ENCODE measurements around the gene HLA-A. TPM values are rescaled to one million over a fixed set of nuclear protein-coding genes. Genes with fewer than 3 reads are reported as not detected.

HLA-A gene
- total RNA-seq (2022; extraction: Qiagen RNA extraction; ENCODE audit: low read depth), result 125 to 148 TPM (median 139 TPM) in 5 replicates

DNA sequence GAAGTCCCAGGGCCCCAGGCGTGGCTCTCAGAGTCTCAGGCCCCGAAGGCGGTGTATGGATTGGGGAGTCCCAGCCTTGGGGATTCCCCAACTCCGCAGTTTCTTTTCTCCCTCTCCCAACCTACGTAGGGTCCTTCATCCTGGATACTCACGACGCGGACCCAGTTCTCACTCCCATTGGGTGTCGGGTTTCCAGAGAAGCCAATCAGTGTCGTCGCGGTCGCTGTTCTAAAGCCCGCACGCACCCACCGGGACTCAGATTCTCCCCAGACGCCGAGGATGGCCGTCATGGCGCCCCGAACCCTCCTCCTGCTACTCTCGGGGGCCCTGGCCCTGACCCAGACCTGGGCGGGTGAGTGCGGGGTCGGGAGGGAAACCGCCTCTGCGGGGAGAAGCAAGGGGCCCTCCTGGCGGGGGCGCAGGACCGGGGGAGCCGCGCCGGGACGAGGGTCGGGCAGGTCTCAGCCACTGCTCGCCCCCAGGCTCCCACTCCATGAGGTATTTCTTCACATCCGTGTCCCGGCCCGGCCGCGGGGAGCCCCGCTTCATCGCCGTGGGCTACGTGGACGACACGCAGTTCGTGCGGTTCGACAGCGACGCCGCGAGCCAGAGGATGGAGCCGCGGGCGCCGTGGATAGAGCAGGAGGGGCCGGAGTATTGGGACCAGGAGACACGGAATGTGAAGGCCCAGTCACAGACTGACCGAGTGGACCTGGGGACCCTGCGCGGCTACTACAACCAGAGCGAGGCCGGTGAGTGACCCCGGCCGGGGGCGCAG is at the start of gene HLA-A:
HLA-A (plus strand) TSS at position 258 of the 778 bp plus-strand sequence; CDS start at position 280, 22 bp downstream.

Other genes with a start within 250 kb of the HLA-A start
- gene HLA-F, start 219.1 kb upstream of the HLA-A start, total RNA-seq (2022; extraction: Qiagen RNA extraction; ENCODE audit: low read depth), result 4.1 to 4.8 TPM (median 4.5 TPM) in 5 replicates
- not detected in 5 replicates for gene HLA-G, start 114.7 kb upstream of the HLA-A start, total RNA-seq (2022; extraction: Qiagen RNA extraction; ENCODE audit: low read depth)
- 28.4 to 35.3 TPM (median 32.7 TPM) in 5 replicates for gene POLR1H, start 118.7 kb downstream of the HLA-A start, total RNA-seq (2022; extraction: Qiagen RNA extraction; ENCODE audit: low read depth)
- 38.7 to 42.0 TPM (median 39.5 TPM) in 5 replicates for gene PPP1R11, start 124.7 kb downstream of the HLA-A start, total RNA-seq (2022; extraction: Qiagen RNA extraction; ENCODE audit: low read depth)
- gene RNF39, start 133.2 kb downstream of the HLA-A start, total RNA-seq (2022; extraction: Qiagen RNA extraction; ENCODE audit: low read depth), result not detected in 5 replicates
- 0.33 to 1.4 TPM (median 0.83 TPM) in 5 replicates for gene TRIM31, start 170.6 kb downstream of the HLA-A start, total RNA-seq (2022; extraction: Qiagen RNA extraction; ENCODE audit: low read depth)
- not detected in 5 replicates for gene TRIM40, start 193.6 kb downstream of the HLA-A start, total RNA-seq (2022; extraction: Qiagen RNA extraction; ENCODE audit: low read depth)
- gene TRIM10, start 218.7 kb downstream of the HLA-A start, total RNA-seq (2022; extraction: Qiagen RNA extraction; ENCODE audit: low read depth), result not detected in 5 replicates
- gene TRIM15, start 221.0 kb downstream of the HLA-A start, total RNA-seq (2022; extraction: Qiagen RNA extraction; ENCODE audit: low read depth), result not detected in 5 replicates